HL-60 (cell line): Measurements from ENCODE around the gene APOBEC2.

Experiments
- DNase-seq, 2 experiments: peaks; one replicate each; pipeline ENCODE4 v3.0.0-alpha.2; 2010 to 2020; ENCODE audit warnings: low read depth in 1 of 2, low spot score in 1 of 2
- H3K27ac ChIP-seq: fragments of 250-450 bp; sonication (Bioruptor Pico); replicated peaks from 2 replicates; pipeline ENCODE4 v1.5.1; 2020; ENCODE audit warnings: mild to moderate bottlenecking, moderate library complexity
- H3K27me3 ChIP-seq: fragments of 250-450 bp; sonication (Bioruptor Pico); 2 replicates; pipeline ENCODE4 v1.5.1; 2021; ENCODE audit warnings: mild to moderate bottlenecking, moderate library complexity; ENCODE audit not compliant: insufficient read depth, poor library complexity, severe bottlenecking
- H3K4me3 ChIP-seq: replicated peaks from 2 replicates; pipeline ENCODE4 v1.5.1; 2011; ENCODE audit warnings: mild to moderate bottlenecking, control low read depth, low read length; ENCODE audit not compliant: insufficient read depth
- CTCF ChIP-seq: IDR thresholded peaks from one replicate; pipeline ENCODE4 v1.5.1; 2011; ENCODE audit warnings: low read length, control low read depth, inconsistent platforms; ENCODE audit not compliant: insufficient read depth
- GABPA ChIP-seq: IDR thresholded peaks from 2 replicates; pipeline ENCODE4 v1.6.1; 2012; ENCODE audit warnings: low read depth
- POLR2AphosphoS5 ChIP-seq: IDR thresholded peaks from 2 replicates; pipeline ENCODE4 v1.6.1; 2012; ENCODE audit warnings: low read depth
- REST ChIP-seq: IDR thresholded peaks from 2 replicates; pipeline ENCODE4 v1.6.1; 2012; ENCODE audit warnings: low read depth; ENCODE audit not compliant: insufficient replicate concordance
- SPI1 ChIP-seq: IDR thresholded peaks from 2 replicates; pipeline ENCODE4 v1.6.1; 2012; ENCODE audit warnings: low read depth, mild to moderate bottlenecking, borderline replicate concordance

APOBEC2 gene

GRCh38 chr6:41063884-41064285, 10.9 kb downstream of the APOBEC2 start:
- DNase-seq = no peak
- H3K4me3 ChIP-seq = no peak overlapping the region
- no peak for TF ChIP-seq GABPA
- no peak for TF ChIP-seq POLR2AphosphoS5
- TF ChIP-seq CTCF = no peak
- no peak for TF ChIP-seq SPI1
- no peak for TF ChIP-seq REST
- H3K27me3 ChIP-seq = no peaks in the 10 kb centered on the region
- no peak overlapping the region for H3K27ac ChIP-seq

GRCh38 chr6:41064841-41065240, 11.8 kb downstream of the APOBEC2 start:
- Histone ChIP-seq H3K4me3 (no peak overlapping the region), H3K27ac (no peak overlapping the region), H3K27me3 (no peaks in the 10 kb centered on the region)
- TF ChIP-seq CTCF = no peak
- no peak for TF ChIP-seq REST
- TF ChIP-seq POLR2AphosphoS5 = no peak
- no peak for TF ChIP-seq SPI1
- no peak for TF ChIP-seq GABPA
- DNase-seq = no peak

GRCh38 chr6:41065550-41066026, 12.6 kb downstream of the APOBEC2 start:
- H3K4me3 ChIP-seq = no peak overlapping the region
- TF ChIP-seq GABPA (no peak), CTCF (no peak), POLR2AphosphoS5 (no peak), SPI1 (no peak), REST (no peak)
- DNase-seq = no peak
- H3K27ac ChIP-seq = no peak overlapping the region
- H3K27me3 ChIP-seq = no peaks in the 10 kb centered on the region
